Activated CD8-positive, alpha-beta T cell treated with anti-CD3 and anti-CD28 coated beads for 36 hours (primary cell): Measurements from ENCODE around the gene TFEB. TPM values are rescaled to one million over a fixed set of nuclear protein-coding genes. Genes with fewer than 3 reads are reported as not detected.

ENCODE experiments used
- ATAC-seq: fragments of 200-7000 bp; cut with Tn5 transposase; one replicate; pipeline ENCODE4 v1.10.0; 2021; ENCODE audit warnings: mild to moderate bottlenecking, moderate library complexity
- CTCF ChIA-PET: fragments of 350-600 bp; sonication (Branson Sonifier 250); formaldehyde crosslinking; loops from one replicate; lab custom pipeline; 2021; ENCODE audit warnings: antibody characterized with exemption; lab: Charles Lee
- POLR2A ChIA-PET: fragments of 350-600 bp; sonication (Branson Sonifier 250); formaldehyde crosslinking; loops from one replicate; lab custom pipeline; 2021; ENCODE audit warnings: antibody characterized with exemption; lab: Charles Lee
- DNase-seq: peaks from one replicate; pipeline ENCODE4 v3.0.0-alpha.2; 2020
- H3K27ac Mint-ChIP-seq: one replicate; pipeline ENCODE4 v1.8.0; 2021; ENCODE audit warnings: mild to moderate bottlenecking, mixed read lengths
- H3K27me3 Mint-ChIP-seq: one replicate; pipeline ENCODE4 v1.8.0; 2021; ENCODE audit warnings: mixed read lengths
- H3K36me3 Mint-ChIP-seq: one replicate; pipeline ENCODE4 v1.8.0; 2021; ENCODE audit warnings: low read depth, mixed read lengths
- H3K4me1 Mint-ChIP-seq: one replicate; pipeline ENCODE4 v1.8.0; 2021; ENCODE audit warnings: low read depth, mixed read lengths
- H3K4me3 Mint-ChIP-seq: one replicate; pipeline ENCODE4 v1.8.0; 2021; ENCODE audit warnings: mild to moderate bottlenecking, moderate library complexity, mixed read lengths
- H3K9me3 Mint-ChIP-seq: one replicate; pipeline ENCODE4 v1.8.0; 2021; ENCODE audit warnings: mixed read lengths
- intact Hi-C: fragments of 100-400 bp; cut with micrococcal nuclease; formaldehyde crosslinking; loops from one replicate; pipeline ENCODE4 v1.10.0; 2022
- total RNA-seq, 2 experiments: library from RNA; stranded (reverse); gene quantifications; one replicate each; pipeline ENCODE4 v1.2.3, GENCODE V29; 2021
- TF ChIP-seq, protein P1 (sequence below): fragments of 200-600 bp; IDR thresholded peaks from one replicate; pipeline ENCODE4 v1.8.0; 2022; ENCODE audit warnings: antibody characterized with exemption, mild to moderate bottlenecking

Gene TFEB
- total RNA-seq, 2 experiments from 2014 or later = 14.6 to 15.9 TPM

GRCh38 chr6:41683523-41684310 is 51.7 kb downstream of the TFEB start:
- intact Hi-C loops = loop anchor here (2.0 to 5.0 kb wide), 2 partner anchors 81 to 316 kb away; no protein-coding TSS in a partner anchor

GRCh38 chr6:41683273-41683522 is 52.2 kb downstream of the TFEB start:
- intact Hi-C loops = loop anchor here (2.0 to 5.0 kb wide), 2 partner anchors 80 to 316 kb away; no protein-coding TSS in a partner anchor
- Mint-ChIP-seq H3K9me3 (no peaks in the 10 kb centered on the region), H3K27me3 (peaks cover 1% of the 10 kb centered on the region), H3K27ac (peak overlapping the region; percentile 68), H3K36me3 (no peaks in the 10 kb centered on the region), H3K4me1 (peaks cover 5% of the 10 kb centered on the region), H3K4me3 (peak overlapping the region; percentile 70)
- no peak for DNase-seq
- peak; percentile 2 for ATAC-seq
- ChIA-PET CTCF (interaction anchor here (0.6 to 5.2 kb wide), 59 partner anchors 9 to 404 kb away, joined by 3 to 107 read pairs (median 4); partner anchors contain the start of gene TOMM6), POLR2A (interaction anchor here (1.0 kb wide), 1 partner anchor 81 kb away, joined by 3 read pairs; no protein-coding TSS in a partner anchor)
- TF ChIP-seq, protein P1, sequence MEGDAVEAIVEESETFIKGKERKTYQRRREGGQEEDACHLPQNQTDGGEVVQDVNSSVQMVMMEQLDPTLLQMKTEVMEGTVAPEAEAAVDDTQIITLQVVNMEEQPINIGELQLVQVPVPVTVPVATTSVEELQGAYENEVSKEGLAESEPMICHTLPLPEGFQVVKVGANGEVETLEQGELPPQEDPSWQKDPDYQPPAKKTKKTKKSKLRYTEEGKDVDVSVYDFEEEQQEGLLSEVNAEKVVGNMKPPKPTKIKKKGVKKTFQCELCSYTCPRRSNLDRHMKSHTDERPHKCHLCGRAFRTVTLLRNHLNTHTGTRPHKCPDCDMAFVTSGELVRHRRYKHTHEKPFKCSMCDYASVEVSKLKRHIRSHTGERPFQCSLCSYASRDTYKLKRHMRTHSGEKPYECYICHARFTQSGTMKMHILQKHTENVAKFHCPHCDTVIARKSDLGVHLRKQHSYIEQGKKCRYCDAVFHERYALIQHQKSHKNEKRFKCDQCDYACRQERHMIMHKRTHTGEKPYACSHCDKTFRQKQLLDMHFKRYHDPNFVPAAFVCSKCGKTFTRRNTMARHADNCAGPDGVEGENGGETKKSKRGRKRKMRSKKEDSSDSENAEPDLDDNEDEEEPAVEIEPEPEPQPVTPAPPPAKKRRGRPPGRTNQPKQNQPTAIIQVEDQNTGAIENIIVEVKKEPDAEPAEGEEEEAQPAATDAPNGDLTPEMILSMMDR = no peak

More at GRCh38 chr6:41683523-41684310, 51.7 kb downstream of the TFEB start:
- TF ChIP-seq, protein P1 = peak; percentile 86
- ATAC-seq (peak; percentile 93), DNase-seq (peak; percentile 87)
- Mint-ChIP-seq H3K4me3 (peak overlapping the region; percentile 70), H3K27me3 (peaks cover 1% of the 10 kb centered on the region), H3K27ac (peak overlapping the region; percentile 68), H3K36me3 (no peaks in the 10 kb centered on the region), H3K4me1 (peaks cover 5% of the 10 kb centered on the region), H3K9me3 (no peaks in the 10 kb centered on the region)
- POLR2A ChIA-PET = interaction anchor here (1.0 to 1.2 kb wide), 2 partner anchors 36 to 81 kb away, joined by 3 to 4 read pairs; no protein-coding TSS in a partner anchor
- CTCF ChIA-PET = interaction anchor here (0.6 to 5.2 kb wide), 62 partner anchors 9 to 405 kb away, joined by 3 to 107 read pairs (median 4); partner anchors contain the start of gene TOMM6

- ChIA-PET CTCF (interaction anchor here (0.6 to 5.2 kb wide), 66 partner anchors 8 to 404 kb away, joined by 3 to 107 read pairs (median 4); partner anchors contain the start of gene TOMM6), POLR2A (interaction anchor here (1.0 kb wide), 1 partner anchor 80 kb away, joined by 3 read pairs; no protein-coding TSS in a partner anchor)
- Mint-ChIP-seq H3K4me1 (peaks cover 5% of the 10 kb centered on the region), H3K9me3 (no peaks in the 10 kb centered on the region), H3K36me3 (no peaks in the 10 kb centered on the region), H3K27ac (peak overlapping the region; percentile 68), H3K4me3 (peak overlapping the region; percentile 70), H3K27me3 (peaks cover 1% of the 10 kb centered on the region)
- TF ChIP-seq, protein P1 = no peak
- no peak for ATAC-seq
- intact Hi-C loops = loop anchor here (2.0 to 5.0 kb wide), 2 partner anchors 80 to 315 kb away; no protein-coding TSS in a partner anchor
- no peak for DNase-seq
These were observed 52.7 kb downstream of the TFEB start for GRCh38 chr6:41682497-41683272.

GRCh38 chr6:41682056-41682477 is 53.3 kb downstream of the TFEB start:
- POLR2A ChIA-PET = no interaction called here
- Mint-ChIP-seq H3K36me3 (no peaks in the 10 kb centered on the region), H3K9me3 (no peaks in the 10 kb centered on the region), H3K27ac (no peak overlapping the region), H3K4me3 (peak overlapping the region; percentile 70), H3K27me3 (peaks cover 1% of the 10 kb centered on the region), H3K4me1 (peaks cover 5% of the 10 kb centered on the region)
- intact Hi-C loops = loop anchor here (2.0 to 5.0 kb wide), 2 partner anchors 79 to 315 kb away; no protein-coding TSS in a partner anchor
- CTCF ChIA-PET = interaction anchor here (0.6 to 3.7 kb wide), 10 partner anchors 25 to 314 kb away, joined by 3 to 31 read pairs (median 4); no protein-coding TSS in a partner anchor
- DNase-seq = peak; percentile 88
- ATAC-seq = peak; percentile 85
- TF ChIP-seq, protein P1 = peak; percentile 73
